GM20431 (cell line): ENCODE measurements around the gene CACNA2D3.

Experiments used
- in situ Hi-C: fragments of 300-500 bp; cut with MseI, MboI; formaldehyde crosslinking; loops from one replicate; pipeline ENCODE4 v1.15.0; 2020; ENCODE audit warnings: low sequenced_read_pairs; ENCODE audit not compliant: unreplicated experiment

Gene CACNA2D3

DNA sequence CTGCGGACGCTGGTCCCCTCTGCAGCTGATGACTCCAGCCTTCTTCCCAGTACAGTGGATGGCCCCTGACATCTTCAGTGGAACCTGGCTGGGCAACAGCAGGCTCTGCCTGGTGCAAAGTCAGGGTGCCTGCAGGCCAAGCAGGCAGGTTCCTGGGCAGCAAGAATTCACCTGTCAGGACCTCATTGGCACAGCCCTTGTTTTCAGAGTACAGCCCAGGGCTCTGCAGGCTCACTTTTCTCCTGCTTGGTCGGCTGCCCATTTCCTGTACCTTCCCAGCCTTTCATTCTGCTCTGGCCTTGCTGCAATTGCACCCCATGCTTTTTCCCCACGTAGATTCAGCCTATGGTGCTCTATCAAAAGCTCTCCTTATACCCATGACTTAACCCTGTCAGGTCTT is 749.5 kb downstream of the CACNA2D3 start:
- in situ Hi-C loops: loop anchor here (25.0 kb wide), 1 partner anchor 1390 kb away; no protein-coding TSS in a partner anchor

DNA sequence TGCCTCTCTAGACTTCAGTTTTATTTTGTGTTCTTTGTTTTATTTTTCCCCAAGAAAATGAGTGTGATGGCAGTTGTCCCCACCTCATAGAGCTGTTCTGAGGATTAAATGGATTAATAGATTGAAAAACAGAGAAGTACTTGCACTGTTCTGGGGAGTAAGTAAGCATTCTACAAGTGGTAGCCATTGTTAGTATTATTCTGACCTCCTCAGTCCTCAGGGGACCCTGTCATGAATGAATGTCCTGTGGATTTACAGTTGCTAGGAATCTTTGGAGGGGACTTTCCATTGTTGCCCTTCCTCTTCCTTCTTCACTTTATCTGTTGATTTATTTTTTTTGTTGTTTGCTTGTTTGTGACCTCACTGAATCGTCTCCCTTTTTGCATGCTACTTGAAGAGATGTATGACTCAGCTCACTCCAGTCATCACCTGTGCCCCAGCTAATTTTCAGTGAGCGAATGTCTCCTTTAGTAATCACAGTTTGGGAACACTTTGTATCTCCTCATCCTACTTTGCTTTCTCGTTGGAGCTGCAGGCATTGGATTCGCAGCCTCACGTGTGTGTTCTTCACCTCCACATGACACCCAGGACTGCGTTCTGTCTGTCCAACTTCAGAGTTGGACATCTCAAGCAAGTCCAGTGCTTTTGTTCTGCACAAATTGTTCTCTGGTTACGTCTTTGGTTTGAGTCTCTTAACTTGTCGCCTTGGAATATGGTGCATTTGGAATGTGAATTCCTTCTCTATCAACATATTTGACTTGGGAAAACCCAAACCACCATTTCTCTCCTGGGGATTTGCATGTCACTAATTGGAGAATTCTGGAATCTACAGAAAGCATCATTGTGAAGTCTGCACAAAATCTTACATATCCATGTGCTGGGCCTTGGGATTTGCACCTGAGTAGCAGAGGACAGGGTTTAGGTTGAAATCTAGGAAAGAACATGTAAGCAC is 751.0 kb downstream of the CACNA2D3 start:
- in situ Hi-C loops: loop anchor here (25.0 kb wide), 1 partner anchor 1389 kb away; no protein-coding TSS in a partner anchor

DNA sequence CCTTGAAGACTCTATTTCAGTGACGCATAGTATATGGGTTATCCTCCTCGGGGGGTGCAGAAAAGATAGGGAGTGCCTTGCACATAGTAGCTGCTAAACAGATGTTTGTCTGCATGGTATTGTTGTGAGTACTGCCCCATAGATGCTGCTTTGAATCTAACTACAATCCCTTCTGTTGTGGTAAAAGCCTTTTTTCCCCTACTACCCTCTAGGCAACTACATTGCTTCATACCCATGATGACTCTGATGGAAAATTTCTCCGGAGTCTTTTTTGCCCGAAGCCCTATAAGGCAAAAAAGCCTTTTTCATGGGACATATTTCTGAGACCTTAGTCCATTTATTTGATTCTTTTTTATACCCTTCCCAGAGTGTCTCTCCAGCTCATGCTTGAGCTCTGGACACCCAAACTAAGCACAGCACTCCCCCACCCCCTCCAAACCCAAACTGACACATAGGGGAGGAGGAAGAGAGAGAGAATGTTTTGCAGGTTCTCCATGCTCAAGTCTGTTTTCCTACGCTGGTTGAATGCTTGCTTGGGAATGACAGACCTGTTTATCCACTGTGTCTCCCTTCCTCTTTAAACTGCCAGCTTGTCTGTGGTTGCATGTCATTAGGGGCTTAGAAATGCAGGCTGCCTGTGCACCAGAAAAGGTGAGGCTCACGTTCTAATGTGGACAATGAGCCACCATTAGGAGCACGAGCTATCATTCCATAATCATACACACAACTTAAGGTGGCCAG is 752.6 kb downstream of the CACNA2D3 start:
- in situ Hi-C loops: loop anchor here (25.0 kb wide), 1 partner anchor 1387 kb away; no protein-coding TSS in a partner anchor

DNA sequence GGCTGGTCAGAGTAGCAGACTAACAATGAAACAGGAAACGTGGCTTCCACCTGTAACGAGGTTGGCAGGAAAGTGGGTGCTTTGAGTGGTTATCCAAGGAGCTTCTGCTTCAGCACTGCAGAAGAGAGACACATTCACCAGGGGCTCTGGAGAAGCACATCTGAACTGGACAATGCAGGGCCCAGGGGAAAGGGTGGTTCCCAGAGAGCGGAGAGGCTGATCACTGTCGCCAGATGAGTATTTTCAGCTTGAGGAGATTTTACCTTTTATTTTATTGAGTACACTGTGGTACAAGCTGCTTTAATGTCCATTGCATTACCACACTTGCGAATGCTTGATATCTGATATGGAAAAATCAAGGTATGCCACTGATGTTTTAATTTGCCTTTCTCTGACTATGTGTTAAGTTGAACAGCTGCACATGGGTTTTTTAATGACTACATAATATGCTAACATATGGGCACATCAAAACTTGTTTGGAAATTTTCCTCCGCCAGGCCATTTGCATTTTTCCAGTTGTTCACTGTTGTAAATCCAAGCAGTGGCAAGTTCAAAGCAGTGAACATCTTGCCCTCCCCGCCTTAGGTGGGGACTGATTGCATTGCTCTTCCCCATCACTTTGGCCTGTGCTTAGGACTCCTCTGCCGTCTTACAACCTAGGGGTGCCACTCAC is 753.4 kb downstream of the CACNA2D3 start:
- in situ Hi-C loops: no loop called here

DNA sequence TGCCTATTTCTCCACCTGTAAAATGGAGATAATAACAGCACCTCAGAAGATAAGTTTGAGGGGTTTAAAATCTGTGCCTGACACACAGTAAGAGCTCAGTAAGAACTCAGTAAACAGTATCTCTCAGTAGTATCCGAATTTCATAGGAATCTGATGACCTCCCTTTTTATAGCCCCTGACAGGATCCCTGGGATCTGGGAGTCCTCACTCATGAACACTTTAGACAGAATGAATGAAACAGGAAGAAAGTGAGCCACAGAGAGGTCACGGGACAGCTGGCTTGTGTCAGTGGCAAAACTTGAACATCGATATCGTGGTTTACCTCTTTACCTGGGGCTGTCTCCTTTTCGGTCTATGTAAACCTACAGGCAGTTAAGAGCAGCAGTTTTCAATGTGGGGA is 754.3 kb downstream of the CACNA2D3 start:
- in situ Hi-C loops: no loop called here

DNA sequence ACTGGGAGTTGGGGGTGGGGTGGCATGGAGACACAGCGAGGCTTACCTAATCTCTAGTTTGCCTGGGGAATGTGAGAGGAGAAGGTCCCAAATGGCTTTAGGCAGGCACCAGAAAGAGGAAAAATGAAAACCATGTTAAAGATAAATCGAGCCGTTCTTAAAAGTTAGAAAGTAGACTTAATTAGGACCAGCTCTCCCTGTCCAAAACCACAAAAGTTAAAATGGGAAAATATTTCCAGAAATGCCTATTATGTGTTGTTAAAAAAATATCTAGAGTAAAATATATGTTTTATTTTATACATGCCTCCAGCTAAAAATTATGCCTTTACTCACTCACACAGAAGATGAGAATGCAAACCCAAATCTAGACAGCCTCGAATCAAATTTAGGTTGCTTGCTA is 755.4 kb downstream of the CACNA2D3 start:
- in situ Hi-C loops: no loop called here

DNA sequence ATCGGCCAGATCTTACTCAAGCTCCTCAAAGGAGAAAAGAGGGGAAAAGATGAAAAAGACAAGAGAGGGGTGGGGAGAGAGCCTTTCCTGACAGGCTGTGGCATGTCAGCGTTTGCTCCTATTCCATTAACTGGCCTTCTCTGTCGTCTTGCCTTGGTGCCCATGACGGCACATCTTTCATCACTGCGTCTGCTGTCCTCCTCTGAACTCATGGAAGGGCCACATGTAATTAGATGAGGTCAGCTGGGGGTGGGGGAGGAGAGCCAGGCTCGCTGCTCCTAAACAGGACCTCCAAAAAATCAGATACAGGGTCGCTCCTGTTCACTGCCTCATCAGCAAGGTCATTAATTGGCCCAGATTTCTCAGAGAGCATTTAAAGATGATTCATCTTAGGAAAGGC is 755.8 kb downstream of the CACNA2D3 start:
- in situ Hi-C loops: no loop called here

DNA sequence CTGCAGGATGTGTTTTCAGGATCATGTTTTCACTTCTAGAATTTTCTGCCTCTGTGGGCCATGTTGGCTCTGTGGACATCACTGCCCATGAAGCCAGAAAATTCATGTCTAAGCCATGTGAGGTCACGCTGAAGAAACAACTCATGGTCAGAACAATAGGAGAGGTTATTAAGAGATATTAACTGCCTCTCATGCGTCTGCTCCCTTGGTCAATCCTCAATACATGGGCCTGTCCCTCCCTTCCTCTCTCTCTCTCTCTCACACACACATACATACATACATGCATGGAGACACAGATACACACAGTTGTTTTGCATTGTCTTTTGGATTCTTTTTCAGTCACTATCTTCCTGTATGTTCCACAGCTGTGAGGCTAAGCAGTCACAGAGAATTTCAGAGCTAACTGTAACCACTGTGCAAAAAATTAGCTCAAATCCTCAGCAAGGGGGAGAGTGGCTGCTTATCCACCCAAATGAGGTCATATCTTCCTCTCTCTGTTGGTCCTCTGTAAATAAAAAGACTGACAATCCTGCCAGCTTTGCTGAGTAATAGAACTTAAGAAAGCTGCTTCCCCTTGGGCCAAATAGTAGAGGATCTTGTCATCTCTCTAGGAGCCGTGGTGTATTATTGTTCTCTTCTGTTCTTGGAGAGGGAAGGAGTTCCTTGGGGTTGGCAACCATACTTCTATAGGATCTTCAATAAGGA is 759.9 kb downstream of the CACNA2D3 start:
- in situ Hi-C loops: no loop called here

DNA sequence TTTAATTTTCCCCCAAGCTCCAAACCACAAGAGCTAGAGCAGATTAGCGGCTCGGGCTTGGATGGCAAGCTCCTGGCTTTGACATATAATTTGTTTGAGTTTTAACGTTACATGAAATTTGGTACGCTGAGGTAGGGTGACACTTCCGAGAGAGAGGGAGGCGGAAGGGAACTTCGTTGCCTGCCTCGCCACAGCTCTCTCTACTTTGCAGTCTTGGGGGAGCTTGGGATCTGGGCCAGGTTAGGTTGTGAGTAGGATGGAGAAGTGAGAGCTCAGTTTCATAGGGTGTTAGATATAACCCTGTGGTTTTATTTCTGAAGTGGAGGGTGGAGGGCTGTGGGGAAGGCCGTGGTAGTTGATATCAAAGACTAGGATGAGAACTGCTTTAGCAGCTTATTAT is 765.8 kb downstream of the CACNA2D3 start:
- in situ Hi-C loops: no loop called here

DNA sequence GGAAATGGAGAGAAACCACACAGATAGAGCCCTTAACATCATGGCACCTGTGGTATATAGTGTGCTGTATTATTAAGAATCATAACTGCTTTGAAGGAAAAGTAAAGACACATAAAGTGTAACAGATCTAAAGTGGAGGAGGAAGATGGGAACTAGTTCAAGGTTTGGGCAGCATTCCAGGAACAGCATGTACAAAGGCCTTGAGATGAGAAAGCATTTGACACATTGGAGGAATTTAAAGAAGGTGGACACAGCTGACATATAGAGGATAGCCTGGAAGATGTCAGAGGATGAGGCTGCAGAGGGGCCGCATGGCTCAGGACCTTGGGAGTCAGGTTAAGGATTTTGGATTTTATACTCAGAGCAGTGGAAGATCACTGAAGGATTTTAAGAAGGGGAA is 766.5 kb downstream of the CACNA2D3 start:
- in situ Hi-C loops: no loop called here

DNA sequence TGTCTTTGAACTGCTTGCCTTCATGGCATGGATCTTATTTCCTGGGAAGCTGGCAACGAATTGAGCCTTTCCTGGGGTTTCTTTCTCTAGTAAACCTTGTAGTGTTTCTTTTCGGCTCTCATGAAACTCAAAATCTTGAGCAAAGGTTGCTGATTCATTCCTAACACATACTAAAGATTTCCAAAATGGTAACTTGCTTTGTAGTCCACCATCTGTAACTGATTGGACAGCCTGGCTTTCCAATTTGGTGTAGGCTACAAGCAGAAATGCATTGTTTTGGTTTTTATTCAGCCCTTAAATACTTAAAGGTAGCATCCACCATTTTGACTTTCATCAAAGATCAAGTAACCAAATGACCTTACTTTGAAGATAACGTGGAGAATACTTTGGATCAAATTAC is 767.4 kb downstream of the CACNA2D3 start:
- in situ Hi-C loops: no loop called here

DNA sequence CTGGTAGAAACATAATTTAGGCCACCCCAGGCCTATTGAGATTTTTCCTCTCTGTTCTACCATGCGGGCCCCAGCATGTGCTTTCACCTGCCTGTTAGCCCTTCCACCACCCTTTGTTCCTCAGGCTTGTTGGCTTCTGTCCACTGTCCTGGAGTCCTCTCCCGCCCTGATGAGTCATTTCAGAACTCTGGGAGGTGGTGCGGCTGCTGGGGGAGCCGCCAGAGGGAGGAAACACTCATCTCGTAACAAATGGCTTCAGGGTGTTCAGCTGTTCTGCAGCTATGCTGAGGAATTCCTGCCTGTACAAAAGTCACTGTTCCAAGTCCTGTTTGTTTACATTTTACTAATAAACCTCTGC is 769.2 kb downstream of the CACNA2D3 start:
- in situ Hi-C loops: no loop called here

DNA sequence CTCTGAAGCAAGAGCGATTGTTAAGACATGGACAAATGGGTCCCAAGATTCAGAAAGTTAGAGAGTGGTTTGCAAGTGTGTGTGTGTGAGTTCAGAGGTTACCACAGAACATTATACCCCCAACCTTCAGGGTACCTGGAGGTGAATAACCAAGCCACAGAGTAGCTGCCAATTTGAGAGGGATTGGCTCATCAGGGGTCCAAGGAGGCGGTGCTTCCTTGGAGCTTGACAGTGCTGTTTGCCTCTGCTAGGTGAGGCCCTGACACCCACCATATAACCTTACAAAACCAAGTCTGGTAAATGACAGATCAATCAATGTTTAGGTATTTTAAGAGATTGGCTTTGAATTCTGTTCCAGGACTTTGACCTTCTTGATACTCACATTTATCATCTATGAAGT is 769.8 kb downstream of the CACNA2D3 start:
- in situ Hi-C loops: no loop called here

DNA sequence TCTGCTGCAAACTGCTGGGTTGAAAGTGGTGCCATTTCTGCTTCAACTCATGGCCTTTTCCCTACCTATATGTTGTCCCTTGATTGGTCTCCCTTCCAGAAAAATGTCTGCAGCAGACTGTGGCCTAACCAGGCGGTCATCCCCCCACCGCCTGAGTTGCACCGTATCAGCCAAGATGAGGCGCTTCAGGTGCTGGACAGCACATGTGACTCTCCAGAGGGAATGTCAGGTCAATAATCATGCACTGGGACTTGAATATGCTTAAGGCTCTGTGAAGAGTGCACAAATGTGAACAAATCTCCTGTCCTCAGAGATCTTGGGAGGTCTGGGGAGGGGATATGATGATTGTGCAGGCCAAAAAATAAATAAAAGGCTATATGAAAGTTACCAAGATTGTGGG is 773.3 kb downstream of the CACNA2D3 start:
- in situ Hi-C loops: no loop called here

DNA sequence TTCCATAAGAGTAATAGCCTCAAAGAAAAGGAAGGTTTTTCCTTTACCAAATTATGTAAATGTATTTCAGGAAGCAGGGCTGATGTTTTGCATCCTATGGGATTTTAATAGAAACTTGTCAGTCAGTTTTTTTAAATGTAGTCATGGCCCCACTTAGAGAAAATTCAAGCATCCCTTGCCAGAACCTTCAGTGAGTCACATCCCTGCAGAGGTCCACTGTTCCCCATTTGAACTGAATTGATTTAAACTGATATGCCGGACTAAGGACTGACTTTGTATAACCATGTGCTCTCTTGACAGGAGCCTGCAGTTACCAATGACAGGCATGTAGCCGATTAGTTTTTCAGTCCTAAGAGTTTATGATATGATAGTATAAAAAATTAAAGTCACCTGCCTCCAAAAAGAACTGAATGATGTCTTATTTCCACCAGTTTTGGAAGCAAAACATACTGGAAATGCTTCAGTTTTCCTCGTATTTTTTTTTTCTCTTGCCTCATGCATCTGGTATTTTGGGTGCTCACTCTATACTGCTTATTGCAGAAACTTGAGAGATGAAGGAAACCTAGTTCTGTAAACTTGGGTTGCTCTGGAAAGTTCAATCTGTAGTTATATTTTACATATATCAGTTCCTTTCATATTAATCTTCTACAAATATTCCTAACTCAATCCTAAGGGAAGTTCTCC is 774.8 kb downstream of the CACNA2D3 start:
- in situ Hi-C loops: no loop called here

DNA sequence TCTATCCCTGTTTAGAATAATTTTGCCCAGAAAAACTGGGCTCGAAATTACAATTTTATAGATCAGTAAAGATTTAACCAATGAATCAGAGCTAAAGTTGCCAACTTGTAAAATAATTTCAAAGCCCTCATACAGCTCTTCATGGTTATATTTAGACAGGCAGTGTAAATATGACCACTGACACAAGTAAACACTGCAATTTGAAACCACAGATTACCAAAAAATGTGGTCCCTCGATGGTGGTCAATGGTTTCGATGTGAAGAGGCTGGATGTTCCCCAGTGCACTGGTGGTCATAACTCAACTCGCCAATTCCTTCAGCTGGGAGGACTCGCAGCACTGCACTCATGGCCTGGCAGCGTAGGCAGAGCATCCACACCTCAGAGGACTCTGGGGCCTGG is 776.9 kb downstream of the CACNA2D3 start:
- in situ Hi-C loops: no loop called here

DNA sequence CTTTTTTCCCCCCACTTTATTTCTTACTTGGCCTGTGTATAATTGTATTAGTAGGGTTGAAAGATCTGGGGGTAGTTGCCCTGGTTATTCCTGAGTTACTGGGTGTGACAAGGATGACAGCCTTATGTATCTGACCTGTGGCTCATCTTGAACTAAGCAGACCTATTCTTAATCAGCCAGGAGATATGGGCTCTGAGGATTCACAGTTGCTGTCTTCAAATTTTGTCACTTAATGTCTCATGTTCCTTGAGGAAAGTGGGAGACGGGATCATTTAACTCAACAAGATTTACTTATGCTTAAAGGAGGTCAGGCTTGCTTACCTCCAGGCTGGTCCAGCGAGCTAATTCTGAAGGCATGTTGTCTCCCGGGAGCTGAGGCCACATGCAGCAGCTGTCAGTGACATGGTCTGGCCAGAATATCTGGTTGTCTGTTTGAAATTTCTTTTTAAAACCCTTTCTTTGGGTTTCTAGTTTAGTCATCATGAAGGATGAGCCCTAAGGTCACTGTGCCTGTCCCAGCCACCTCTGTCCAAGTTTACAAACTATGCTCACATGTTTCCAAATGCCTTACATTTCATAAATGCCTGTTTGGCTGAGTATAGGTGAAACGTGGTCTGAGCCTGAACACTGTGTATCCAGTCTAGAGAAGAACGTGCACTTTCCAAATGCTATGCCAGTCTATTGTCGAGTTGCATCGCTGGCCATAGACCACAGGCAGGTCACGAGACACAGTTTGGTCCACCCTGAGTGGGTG is 778.7 kb downstream of the CACNA2D3 start:
- in situ Hi-C loops: no loop called here

DNA sequence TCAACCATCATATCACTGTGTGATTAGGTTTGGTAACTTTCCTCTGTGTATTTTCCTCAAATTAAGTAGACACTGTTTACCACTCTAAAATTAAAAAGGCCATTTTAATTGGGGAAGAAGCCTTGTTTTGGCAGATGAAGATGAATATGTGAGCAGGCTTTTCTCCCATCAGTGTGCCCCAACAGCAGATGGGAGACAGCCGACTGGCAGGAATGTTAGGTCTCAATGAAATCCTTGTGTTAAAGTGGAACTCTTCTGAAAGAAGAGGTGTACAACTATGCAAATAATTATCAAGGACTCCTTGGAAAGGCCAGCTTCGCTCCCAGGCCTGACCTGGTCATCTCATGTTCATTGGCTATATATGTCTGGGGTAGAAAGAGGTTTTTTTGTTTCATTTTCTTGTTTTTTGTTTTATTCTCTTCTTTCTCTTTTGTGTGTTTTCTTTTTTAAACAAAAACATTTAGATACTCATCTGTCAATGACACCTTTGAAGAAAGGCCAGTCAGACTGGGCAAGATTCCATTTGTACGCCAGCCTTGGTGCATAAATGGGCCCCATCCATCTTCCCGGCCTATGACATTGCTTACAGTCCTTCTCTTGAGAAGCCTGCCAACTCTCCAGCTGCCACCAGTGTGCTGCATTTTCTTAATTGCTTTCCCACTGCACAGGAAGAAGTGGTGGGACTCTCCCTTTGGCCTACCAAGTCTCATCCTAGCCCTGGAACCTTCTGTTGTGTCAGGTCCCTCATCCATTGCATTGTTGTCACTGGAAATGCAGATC is 779.7 kb downstream of the CACNA2D3 start:
- in situ Hi-C loops: no loop called here
